Left renal cortex interstitium (tissue), 4 donors: Measurements from ENCODE around the gene MECP2. TPM values are rescaled to one million over a fixed set of nuclear protein-coding genes. Genes with fewer than 3 reads are reported as not detected.
"Not testable (repeated sequence)": the region's sequence is repeated elsewhere in the genome, so short reads cannot be mapped to it uniquely, and the experiment has no call there.

Source experiments
- DNase-seq, 4 donors: peaks; one replicate each; pipeline ENCODE4 v3.0.0-alpha.2; 2013; ENCODE audit warnings: low read depth in 4 of 4, low spot score in 2 of 4, missing footprints in 1 of 4
- polyA plus RNA-seq, 4 donors: library from polyadenylated mRNA; unstranded; fragments of 120-200 nt; gene quantifications; one replicate each; pipeline ENCODE4 v1.2.1, GENCODE V29; 2013; ENCODE audit not compliant: insufficient read length in 4 of 4

Gene MECP2
- polyA plus RNA-seq, 4 donors = 24.5 to 40.0 (median 30.6) TPM

DNA sequence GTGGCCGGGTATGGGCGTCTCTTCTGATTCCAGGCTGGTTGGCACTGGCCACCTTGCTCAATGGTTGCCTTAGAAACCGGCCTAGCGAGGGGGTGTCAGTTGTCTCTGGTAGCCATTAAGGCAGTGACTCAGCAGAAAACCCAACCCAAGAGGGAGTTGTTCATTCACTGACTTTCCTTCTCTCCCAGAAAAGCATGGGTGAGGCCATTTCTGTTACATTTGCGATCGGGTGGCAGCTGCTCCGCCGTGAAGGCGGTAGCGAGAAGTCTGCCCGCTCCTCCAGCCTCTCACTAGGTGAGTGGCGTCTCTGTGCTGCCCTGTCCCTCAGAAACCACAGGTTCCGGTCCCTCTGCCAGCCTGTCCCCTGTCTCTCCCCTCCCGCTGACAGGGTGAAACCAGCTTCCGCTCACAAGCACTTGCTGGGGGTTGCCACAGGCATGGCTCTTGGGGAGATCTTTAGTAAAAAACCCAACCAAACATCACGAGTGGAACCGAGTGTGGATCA is 95.2 kb downstream of the MECP2 start:
- no peak for DNase-seq

DNA sequence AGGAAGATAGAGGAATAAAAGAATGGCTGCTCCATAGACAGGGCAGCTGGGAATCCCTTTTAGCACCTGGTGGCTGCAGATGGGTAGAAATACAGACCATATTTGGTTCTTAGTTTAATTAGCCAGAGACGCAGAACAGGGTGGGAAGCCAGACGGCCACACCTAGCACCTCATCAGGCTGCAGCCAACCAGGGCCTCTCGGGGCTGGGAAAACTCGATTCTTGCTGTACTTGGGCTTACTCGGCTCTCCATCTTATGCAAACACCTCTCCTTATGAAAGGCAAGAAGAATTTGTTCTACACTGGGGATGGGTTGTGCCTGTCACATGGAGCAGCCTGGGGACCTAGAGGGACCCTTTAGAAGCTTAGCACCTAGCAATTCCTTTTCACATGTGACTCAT is 97.5 kb downstream of the MECP2 start:
- DNase-seq = no peak

DNA sequence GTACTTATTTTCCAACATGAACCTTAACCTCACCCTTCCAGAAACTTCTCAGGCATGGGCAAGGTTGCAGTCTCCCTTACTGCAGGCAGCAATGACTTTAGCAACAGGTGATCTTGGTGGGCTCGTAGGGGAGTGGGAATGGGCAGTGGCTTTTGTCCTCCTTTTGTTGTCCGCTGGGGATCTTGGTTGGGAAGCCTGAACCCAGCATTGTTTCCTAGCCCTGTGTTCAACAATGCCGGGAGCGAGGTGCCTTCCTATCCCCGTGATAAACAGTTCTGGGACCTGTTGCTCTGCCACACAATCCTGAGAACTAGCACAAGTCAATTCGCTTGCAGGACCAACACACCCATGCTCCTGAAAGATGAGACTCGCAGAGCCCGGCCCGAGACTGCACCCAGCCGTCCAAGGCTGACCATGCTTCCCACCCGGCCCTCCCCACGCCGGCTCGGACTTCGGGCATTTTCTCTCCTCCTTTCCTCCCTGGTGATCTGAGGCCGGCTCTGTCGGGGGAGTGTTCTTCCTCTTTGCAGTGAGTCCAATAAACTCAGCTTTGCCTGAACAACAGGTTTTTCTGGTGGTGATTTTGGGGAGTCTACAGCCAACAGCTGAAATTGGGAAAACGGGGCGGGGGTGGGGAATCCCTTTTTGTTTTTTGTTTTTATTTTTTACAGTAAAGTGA is 98.0 kb downstream of the MECP2 start:
- DNase-seq = no peak

DNA sequence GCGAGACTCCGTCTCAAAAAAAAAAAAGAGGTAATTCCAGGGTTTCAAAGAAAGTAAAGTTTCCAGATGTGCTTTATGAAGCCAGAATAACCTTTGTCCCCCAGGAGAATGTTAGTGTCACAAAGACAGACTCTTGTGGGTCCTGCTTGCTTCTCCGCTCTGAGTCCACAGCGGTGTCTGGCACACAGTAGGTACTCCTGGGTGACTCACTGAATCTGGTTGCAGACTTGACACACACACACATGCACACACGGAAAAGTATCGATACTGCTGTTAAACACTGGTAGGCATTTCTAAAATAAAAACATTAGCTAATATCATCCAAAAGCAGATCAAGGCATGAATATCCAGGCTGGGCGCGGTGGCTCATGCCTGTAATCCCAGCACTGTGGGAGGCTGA is 102.0 kb downstream of the MECP2 start:
- no peak for DNase-seq

- not testable (repeated sequence) for DNase-seq
Measured at GRCh38 chrX:153994398-153994797, 103.1 kb downstream of the MECP2 start.

GRCh38 chrX:153993978-153994377 is 103.5 kb downstream of the MECP2 start:
- DNase-seq = no peak

DNA sequence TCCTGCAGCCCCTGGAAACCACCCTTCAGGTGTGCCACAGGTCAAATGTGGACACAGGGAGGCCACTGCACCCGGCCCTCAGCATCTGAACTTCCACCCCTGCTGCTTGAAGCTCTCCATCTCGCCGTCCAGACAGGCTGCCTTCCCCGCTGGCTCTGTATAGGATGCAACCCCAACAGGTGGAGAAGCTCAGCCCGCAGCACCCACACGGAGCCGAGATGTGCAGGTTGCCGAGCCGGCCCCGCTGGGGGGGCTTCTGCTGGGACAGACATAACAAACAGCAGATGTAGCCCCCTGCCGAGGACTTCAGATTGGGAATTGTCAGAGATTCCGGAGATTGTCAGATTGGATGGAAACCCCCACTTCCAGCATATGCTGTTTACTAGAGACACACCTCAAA is 104.4 kb downstream of the MECP2 start:
- DNase-seq = no peak

DNA sequence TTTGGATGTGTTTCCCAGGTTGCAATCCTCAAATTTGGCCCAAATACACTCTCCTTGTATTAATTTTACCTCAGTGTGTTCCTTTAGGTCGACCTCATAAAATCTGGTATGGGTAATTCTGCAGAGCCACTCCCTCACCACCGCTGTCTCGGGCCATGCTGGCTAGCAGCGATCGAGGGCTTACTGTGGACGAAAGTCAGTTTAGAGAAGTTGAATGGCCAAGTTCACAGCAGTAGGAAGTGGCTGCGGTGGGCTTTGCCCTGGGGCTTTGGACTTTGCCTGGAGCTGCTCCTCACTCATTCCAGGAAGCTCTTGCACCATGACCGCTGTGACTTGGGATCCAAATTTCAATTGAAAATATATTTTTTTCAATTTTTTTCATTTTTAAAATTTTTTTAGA is 105.3 kb downstream of the MECP2 start:
- DNase-seq = no peak

GRCh38 chrX:153991013-153991580 is 106.4 kb downstream of the MECP2 start:
- no peak for DNase-seq

- DNase-seq = no peak
Measured at GRCh38 chrX:153989973-153990655, 107.4 kb downstream of the MECP2 start.

DNA sequence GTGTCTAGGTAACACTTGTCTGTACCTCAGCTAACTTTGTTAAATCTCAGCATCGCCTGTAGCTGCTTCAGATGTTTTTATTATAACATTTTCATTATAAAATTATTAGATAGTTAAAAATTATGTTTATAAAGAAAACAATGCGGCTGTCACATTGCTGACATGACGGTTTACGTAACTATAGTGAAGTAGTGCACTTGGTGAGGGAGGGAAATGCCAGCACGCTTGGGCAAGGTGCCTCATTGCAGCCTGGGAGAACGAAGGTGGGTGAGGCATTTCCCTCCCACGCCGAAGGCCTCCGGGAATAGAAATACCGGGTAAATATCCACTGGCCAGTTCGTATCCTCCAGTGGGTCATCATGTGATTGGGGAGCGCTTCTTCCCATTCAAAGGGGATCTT is 109.0 kb downstream of the MECP2 start:
- no peak for DNase-seq

GRCh38 chrX:153984351-153985178 is 113.0 kb downstream of the MECP2 start:
- DNase-seq = no peak

GRCh38 chrX:153983321-153983801 is 114.2 kb downstream of the MECP2 start:
- DNase-seq = no peak

DNA sequence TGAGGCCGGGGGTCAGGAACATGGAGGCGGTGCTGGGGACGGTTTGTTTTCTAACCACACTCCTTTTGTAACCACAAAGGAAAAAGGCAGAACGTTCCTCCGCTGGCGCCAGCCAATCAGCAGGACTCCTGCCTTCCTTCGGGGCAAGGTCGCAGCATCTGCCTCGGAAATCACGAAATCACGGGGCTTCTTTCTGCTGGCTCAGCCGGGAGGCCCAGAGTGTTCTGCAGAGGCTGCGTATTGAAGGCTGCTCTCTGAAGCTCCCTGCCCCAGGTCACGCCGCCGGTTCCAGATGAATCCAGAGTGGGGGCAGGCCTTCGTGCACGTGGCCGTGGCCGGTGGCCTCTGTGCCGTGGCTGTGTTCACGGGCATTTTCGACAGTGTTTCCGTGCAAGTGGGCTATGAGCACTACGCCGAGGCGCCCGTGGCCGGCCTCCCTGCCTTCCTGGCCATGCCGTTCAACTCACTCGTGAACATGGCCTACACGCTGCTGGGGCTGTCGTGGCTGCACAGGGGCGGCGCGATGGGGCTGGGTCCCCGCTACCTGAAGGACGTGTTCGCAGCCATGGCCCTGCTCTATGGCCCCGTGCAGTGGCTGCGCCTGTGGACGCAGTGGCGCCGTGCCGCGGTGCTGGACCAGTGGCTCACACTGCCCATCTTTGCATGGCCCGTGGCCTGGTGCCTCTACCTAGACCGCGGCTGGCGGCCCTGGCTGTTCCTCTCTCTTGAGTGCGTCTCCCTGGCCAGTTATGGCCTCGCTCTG is 115.6 kb downstream of the MECP2 start:
- DNase-seq = no peak

DNA sequence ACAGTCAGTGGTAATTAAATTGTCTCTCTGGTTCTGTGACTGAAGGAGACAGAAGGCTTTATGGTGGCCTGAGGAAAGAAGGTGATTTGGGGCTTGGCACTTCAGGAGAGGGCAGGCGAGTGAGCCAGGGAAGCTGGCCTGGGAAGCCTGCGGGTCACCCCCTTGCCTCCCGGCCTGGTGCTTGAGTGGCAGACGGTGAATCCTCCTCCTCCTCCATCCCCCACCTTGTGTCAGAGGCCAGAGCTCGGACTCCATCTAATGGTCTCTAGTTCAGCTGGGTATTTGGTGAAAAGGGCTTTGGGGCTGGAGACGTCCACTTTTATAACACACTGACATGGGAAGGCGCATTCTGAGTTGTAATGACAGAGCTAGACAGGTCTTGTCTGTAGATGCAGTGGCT is 116.3 kb downstream of the MECP2 start:
- no peak for DNase-seq

DNA sequence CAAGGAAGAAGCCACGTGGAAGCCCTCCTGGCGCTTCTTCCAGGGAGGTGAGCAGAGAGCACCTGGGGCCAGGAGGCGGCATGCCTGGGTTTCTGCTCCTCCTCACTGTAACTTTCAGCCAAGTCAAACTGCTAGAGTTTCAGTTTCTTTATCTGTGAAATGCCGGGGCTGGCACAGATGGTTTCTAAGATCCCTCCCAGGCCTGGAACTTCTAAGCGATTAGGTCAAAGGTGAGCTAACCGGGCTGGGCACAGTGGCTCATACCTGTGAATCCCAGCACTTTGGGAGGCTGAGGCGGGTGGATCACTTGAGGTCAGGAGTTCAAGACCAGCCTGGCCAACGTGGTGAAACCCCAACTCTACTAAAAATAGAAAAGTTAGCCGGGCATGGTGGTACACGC is 117.1 kb downstream of the MECP2 start:
- DNase-seq = not testable (repeated sequence)

DNA sequence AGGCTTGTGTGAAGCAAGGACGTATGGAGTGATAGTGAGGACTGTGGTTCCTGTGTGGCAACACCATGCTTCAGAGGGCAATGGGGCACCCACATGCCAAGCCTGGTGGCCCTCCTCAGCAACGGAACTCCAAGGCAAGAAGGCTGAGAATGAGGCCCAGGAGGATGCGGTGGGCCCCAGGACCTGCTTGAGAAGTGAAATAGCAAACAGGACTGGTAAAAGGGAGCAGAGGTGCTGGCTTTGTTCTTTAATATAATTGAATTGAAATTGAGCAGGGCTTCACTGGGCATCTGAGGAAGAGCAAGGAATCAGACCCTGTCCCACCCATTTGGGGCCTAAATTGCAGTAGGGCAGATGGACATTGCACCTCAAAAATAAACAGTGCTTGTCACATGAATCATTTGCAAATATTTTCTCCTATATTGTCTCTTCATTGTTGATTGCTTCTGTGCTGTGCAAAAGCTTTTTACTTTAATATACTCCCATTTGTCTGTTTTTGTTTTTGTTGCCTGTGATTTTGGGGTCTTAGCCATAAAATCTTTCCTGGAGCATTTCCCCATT is 122.7 kb downstream of the MECP2 start:
- no peak for DNase-seq

DNA sequence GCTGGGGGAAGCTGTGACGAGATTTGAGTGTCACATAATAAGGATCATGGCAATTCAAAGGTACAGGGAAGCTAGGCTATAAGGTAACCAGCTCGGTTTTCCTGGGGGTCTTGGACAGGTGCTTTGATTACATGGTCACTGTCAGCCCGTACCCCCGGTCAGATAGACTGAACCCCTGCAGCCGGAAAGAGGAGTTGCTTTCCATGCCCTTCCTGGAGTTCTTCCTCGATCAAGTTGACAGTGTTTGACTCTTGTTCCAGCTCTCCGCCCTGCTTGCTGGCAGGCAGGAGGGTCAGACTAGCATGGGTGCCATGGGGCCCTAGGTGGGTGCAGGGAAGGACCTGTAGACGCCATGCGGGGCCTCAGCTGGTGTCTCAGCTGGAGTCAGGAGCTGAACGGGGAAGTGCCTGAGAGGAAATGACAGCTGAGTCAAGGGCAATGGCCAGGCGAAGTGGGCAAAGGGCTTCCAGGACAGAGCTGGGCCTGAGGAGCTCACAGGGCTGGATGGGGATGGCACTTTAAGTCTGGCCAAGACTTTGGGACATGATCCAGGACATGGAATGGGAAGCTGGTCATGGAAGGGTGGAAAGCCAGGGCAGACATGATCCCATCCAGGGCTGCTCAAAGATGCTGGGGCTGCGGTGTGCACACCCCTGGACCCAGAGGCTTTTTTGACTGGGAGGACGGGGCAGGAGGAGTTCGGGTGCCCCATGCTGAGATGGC is 123.4 kb downstream of the MECP2 start:
- no peak for DNase-seq
